Measurements from ENCODE around the gene ISCU.
"Not testable (repeated sequence)": the region's sequence is repeated elsewhere in the genome, so short reads cannot be mapped to it uniquely, and the experiment has no call there.

The ISCU gene

DNA sequence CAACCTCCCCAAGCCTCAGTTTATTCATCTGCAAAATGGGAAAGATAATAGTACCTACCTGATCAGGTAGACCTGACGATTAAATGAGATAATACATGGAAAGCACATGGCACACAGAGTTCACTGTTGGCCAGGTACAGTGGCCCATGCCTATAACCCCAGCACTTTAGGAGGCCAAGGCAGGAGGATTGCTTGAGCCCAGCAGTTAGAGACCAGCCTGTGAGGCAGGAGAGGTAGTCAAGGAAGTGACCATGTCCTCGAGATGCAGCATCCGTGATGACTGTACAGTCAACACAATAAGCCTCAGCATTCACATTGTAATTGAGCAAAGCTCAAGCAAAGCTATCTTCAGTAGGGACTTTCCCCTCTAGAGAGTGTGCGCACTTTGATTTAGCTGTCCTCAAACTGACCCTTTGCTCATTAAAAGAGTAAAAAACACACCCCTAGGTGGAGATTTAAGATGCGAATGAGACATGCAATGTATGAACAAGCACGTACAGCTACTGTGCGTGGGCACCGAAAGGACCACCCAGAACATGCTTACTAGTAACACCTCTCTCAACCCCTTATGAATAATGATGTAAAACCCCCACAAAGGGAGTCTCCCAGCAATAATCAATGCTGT lies 9.9 kb downstream of the ISCU start:
- DNase-seq, result no peak

DNA sequence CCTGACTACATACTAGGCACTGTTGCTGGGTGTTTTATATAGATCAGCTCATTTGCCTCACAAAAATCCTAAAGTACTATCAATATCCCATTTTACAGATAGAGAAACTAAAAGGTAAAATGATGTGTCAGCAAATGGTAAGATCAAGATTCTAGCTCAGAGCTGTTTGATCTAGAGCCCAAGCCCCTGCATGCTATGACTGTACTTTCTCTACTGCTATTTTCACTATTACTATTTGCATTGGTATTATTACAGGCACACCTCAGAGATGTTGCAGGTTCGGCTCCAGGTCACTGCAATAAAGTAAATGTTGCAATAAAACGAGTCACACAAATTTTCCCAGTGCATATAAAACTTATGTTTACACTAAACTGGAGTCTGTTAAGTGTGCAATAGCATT lies 10.9 kb downstream of the ISCU start:
- no peak for DNase-seq

DNA sequence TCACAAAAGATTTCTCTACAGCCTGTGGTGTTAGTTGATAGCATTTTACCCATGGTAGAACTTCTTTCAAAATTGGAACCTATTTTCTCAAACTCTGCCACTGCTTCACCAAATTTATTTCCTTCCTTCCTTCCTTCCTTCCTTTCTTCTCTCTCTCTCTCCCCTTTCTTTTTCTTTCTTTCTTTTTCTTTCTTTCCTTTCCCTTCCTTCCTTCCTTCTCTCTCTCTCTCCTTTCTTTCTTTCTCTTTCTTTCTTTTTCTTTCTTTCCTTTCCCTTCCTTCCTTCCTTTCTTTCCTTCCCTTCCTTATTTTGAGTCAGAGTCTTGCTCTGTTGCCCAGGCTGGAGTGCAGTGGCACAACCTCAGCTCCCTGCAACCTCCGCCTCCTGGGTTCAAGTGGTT lies 11.9 kb downstream of the ISCU start:
- DNase-seq, result not testable (repeated sequence)

DNA sequence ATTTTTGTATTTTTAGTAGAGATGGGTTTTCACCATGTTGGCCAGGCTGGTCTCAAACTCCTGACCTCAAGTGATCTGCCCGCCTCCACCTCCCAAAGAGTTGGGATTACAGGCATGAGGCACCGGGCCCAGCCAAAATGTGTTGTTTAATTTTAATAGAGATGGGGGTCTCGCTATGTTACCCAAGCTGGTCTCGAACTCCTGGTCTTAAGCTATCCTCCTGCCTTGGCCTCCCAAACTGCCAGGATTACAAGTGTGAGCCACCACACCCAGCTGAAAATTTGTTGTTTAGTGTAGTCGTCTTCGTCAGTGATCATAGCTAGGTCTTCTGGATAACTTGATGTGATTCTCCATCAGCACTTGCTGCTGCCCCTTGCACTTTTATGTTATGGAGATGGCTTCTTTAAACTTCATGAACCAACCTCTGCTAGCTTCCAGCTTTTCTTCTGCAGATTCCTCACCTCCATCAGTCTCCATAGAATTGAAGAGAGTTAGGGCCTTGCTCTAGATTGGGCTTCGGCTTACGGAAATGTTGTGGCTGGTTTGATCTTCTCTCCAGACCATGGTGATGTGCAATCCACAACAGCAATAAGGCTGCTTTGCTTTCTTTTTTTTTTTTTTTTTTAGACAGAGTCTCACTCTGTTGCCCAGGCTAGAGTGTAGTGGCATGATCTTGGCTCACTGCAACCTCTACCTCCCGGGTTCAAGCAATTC lies 13.0 kb downstream of the ISCU start:
- DNase-seq, result no peak

DNA sequence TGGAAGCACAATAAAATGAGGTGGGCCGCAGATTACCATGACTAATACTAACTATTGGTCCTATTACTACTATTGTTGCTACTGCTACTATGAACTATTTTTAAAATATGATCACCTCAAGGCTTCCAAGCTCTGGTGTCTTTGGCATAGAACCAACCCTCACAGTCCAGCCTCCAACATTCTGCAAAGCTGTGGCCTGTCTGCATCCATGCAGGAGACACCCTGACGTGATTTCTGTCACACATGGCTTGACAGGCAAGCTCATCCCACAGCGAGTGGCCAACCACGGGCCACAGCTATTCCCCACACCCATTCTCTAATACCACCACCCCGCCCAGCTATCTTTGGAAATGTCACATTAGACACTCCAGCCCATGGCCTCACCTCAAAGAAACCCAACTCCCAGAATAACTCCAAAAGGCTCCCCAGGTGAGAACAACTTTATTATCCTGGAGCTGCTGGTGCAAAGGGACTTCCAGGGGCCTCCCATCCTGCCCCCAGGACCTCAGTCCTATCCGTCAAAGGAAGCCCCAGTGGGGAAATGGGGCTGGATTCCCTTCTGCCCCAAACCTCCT lies 14.4 kb downstream of the ISCU start:
- DNase-seq, result no peak

DNA sequence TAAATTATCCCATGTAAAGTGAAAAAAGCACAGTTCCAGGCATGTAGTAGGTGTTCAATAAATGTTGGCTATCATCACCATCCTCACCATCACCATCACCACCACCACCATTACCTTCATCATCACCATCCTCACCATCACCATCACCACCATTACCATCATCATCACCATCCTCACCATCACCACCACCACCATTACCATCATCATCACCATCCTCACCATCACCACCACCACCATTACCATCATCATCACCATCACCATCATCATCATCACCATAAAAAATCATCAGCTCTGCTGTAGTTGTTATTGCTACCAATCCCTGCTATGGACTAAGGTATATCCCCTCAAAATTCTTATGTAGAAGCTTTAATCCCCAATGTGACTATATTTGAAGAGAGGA lies 15.1 kb downstream of the ISCU start:
- no peak for DNase-seq

DNA sequence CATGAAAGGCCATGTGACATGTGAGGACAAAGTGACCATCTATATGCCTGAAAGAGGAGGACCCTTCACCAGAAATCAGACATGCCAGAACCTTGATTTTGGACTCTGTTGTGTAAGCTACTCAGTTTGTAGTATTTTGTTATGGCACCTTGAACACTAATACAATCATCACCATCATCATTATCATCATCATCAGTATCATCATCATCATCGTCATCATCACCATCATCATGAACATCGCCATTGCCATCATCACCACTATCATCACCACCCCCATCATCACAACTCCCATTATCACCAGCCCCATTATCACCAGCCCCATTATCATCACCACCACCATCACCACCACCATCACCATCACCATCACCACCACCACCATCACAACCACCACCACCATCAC lies 15.9 kb downstream of the ISCU start:
- DNase-seq, result no peak

DNA sequence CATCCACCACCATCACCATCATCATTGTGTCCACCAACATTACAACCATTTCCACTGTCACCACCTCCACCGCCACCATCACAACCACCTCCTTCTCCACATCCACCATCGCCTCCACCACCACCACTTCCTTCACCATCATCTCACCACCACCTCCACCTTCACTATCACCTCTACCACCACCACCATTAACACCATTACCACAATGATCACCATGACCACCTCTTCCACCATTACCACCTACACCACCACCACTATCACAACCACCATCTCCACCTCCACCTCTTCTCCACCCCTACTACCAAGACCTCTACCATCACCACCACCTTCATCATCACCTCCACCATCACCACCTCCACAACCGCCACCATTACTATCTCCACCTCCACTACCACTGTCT lies 16.4 kb downstream of the ISCU start:
- DNase-seq, result no peak

DNA sequence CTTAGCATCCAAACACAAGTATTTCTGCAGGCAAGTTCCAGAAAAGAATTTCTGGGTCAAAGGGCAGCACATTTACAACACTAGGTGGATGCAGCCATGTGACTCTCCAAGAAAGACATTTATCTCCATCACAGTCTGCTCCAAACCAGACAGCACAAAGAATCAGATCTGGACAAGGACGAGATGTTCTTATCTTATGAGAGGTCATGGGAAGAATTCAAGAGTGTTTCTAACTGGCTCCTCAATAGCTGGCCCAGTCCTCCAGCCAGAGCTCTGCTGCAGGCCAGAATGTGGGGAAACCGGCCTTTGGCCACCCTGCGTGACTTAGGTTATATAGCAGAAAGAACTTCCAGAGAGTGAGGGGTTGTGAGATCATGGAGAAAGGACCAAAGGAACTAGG lies 18.1 kb downstream of the ISCU start:
- DNase-seq, result no peak

DNA sequence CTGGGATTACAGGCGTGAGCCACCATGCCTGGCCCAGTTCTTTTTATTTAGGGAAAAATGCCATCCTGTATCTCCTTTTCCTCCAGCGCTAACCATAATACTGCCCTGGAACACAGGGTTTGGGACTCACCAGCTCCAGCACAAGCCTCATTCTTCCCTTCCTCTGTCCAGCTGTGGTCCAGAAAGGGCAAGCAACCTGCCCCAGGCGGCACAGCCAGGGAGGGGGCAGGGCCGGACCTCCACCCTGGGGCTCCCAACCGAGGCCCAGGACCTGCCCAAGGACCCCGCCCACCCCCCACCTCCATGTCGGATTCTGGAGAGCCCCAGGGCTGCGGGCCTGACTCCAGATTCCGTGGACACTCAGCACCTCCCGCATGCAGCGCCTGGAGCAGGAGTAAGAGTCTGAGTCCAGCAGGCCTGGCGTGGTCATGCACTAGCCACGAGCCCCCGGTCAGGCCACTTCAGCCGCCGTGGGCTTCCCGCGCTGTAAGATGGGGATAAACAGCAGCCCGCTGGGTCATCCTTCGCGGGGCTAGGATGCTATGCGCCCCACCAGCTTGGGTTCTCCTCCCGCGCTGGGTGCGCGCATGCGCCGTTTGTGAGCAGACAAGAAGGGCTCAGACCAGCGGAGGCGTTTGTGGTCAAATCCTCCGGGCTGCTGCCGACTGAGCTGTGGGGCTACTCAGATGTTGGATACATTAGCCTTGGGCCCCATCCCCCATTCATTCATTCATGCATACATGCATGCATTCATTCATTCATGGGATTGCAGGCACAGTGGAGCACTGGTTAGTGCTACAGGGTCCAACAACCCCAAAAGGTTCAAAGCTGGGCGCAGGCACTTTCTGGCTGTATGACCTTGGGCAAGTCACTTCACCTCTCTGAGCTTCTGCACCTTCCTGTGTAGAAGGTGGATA lies 19.2 kb downstream of the ISCU start:
- DNase-seq, result no peak

DNA sequence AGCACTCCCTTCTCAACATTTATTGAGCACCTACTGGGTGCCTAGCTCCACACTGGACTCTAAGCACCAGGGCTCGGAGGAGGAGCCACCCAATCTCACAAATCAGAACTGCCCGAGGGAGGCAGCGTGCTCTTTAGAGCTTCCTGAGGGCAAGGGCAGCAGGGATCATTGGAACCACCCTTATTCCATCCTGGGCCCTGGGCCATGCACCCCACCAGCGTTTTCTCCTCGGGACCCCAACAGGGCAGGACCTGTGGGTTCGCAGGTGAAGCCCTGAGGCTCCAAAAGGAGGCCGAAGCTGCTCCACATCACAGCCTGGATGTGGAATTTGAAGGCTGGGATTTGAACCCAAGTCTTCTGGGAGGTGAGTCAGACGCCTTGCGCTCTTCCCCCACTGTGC lies 20.1 kb downstream of the ISCU start:
- DNase-seq, result no peak

DNA sequence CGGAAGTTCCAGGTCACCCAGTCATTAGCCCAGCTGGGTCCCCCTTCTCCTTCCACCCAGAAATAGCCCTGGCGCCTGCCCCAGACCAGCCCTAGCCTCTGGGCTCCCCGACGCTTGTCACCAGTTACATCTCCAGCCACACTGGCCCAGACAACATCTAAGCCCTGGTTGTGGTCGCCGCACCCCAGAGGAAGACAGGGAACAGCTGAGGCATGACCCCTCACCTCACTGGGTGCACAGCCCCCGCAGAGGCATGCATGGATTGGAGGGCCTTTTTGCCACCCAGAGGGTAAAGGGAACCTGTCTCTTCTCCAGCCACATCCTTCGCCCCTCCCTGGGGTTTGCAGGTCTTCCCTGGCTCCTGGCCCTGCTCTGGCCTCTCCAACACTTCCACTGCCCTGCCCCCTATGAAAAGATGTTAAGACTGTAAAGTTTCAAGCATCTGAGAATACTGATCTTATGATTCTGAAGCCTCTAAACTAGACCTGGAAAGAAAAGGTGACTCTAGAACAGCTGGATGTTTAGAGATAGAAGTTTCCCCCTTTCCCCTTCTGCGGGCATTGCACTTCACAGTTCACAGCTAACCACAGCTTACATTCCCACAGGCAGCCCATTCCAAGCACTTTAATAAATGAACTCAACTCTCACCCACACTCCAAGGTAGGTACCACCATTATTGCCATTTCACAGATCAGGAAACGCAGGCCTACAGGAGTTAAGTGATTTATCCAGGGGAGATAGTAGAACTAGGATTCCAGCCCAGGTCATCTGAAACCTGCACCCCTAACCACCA lies 20.8 kb downstream of the ISCU start:
- DNase-seq, result no peak

DNA sequence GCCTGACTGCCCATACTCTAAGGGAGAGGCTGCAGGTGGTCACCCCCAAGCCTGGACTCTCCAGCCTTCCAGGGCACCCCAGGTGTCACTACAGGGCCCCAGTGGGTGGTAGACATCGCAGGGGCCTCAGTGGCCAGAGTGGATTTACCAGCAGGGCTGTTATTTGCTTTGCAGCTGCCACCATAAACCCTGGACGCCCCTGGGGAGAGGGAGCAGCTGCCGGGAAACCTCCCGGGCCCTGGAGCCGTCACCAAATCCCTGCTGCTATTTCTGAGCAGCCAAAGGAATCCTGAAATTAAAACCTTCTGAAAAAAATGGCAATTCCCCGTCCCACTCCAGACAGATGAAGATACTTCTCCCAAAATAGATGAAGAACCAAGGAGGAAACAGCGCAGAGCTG lies 21.6 kb downstream of the ISCU start:
- no peak for DNase-seq

DNA sequence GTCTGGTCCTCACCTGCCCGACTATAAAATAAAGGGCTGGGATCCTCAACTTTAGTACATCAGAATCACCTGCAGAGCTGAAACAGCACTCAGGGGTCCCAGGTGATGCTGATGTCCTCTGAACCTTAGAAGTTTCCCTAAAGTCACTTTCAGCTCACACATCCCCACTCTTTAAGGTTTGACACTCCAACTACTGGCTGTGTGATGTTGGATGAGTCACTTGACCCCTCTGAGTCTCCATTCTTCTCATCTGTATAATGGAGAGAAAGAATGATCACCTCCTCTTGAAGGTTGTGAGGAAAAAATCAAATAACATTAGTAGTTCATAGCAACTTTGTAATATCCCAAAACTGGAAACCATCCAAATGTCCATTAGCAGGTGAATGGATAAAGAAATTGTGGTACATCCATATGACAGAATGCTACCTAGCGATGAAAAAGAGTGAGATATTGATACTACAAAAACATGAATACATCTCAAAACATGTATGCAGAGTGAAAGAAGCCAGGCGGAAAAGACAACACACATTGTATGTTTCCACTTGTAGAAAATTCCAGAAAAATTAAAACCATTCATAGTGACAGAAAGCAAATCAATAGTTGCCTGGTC lies 22.2 kb downstream of the ISCU start:
- no peak for DNase-seq

DNA sequence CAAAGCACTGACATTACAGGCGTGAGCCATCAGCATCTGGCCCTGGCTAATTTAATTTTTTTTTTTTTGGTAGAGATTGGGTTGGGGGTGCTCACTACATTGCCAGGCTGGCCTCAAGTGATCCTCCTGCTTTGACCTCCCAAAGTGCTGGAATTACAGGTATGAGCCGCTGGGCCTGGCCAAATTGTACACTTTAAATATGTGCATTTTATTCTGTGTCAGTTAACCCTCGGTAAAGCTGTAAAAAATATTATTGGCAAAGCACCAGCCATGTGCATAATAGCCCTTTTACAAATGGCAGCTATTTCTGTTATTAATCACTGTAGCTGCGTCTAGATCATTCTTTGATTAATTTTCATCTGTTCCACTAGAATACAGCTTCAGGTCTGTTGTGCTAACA lies 23.5 kb downstream of the ISCU start:
- DNase-seq, result no peak

DNA sequence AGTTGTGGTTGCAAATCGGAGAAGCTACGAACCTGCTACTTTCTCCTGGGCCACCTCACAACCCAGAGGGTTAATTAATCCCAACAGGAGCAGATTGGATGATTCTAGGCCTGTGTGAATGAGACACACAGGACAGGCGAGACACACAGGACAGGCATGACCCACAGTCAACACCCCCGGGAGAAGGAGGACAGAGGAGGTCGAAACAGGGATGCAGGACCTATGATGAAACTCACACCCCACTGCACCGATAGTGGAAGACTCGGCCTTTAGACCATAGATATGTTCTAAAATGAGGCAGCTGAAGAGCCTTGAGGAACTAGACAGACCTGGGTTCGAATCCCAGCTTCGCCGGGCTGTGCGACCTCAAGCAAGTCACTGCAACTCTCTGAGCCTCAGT lies 23.9 kb downstream of the ISCU start:
- DNase-seq, result no peak

DNA sequence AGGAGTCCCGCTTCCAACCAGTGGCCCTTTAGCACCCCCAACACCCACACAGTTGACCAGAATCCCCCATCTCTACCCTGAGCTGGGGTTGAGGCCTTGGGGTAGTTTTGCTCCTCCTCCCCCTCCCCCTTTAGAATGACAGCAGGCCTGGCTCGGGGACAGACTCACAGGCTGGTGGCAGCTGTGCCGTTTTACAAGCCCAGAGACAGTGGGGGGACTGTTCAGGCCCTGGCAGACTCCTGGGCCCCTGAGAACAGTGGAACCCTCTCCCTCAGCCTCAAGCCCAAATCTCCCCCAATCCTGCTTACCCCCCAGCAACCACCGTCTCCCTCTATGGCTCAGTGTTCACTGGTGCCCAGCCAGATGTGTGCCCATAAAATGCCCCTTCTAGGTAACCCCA lies 25.4 kb downstream of the ISCU start:
- DNase-seq, result no peak

DNA sequence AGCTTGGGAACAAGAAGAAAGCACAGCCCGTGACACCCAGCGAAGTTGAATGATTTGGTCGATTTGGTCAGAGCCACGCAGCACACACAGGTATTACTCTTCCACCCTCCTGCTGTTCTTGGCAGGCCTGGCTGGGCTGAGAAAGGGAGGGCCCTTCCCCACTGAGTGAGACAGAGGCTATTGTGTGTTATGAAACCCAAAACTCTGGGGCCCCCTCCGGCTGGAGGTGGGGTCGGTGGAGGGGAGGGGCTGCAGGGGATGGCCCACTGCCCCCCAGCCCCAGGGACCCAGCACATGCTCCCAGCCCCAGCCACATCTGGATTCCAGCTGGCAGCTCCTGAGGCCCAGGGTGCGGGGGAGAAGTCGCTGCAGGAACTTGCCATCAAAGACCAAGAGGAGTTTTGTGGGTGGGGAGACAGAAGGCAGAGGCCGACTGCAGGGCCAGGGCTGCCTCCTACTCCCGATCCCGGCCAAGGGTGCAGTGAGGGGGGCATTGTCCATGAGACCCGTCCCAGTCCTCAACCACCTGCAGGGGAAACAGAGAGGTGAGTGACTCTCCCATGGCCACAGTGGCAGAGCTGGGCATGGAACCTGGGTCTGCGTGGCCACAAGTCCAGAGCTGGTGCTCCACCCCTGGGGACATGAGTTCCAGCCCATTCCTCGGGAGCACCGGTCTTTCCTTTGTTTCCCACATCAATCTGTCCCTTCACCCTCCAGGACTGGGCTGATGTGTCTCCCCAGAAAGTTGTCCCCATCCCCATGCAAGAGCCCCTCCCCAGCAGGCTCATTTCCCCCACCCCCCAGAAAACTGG lies 26.8 kb downstream of the ISCU start:
- DNase-seq, result no peak

DNA sequence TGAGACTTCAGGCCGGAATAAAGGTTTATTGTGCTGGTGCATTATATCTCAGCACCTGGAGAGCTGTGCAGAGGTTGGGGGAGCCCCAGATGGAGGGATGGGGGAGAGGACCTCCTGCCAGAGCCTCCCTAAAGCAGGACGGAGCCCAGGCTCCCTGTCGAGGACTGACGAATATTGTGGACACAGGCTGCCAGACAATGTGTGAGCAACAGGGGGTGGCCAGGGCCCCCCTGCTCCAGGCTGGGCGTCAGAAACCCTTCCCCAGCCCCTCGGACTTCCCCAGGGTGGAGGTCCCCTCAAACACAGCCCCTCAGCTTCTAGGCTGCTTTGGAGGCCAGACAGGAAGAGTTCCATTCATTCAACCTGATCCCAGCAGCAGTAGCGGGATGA lies 27.4 kb downstream of the ISCU start:
- DNase-seq, result no peak

DNA sequence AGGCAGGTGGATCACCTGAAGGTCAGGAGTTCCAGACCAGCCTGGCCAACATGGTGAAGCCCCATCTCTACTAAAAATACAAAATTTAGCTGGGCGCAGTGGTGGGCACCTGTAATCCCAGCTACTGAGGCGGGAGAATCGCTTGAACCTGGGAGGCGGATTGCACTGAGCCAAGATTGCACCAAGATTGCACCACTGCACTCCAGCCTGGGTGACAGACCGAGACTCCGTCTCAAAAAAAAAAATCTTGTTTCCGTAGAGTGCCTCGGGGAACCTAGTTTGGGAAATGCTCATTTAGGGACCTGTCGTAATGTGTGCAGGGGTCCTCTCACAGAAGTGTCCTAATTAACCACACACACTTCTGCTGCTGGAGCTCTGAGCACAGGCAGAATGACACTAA lies 28.1 kb downstream of the ISCU start:
- DNase-seq, result not testable (repeated sequence)

DNA sequence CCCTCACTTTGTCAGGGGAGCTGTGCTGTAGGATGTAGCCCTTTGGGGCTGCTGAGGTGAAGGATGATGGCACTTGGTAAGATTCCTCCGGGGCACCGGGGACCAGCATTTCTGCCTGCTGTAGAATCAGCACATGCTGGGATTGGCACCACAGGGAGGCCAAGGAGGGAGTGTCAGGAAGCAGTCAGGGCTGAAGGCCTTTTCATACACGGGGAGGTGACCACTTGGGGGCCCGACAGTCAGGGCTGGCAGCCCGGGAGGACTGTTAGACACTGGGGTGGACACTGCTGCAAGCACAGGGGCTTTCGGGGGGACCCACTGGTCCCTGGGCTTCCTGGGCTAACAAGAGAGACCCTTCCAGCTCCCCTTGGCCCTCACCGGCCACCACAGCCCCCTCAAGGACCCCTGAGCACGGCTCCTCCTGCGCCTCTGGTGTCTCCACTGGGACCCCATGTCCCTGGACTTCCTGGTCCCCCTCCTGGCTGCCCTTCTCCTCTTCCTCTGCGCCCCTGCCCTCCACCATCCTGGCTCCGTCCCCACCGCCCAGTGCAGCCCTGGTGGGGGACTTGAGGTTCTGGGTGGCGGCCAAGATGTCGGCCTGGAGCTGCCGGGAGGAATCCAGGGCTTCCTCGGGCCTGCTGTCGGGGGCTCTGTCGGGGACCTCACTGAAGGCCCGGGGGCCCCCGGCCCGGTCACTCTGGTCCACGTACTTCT lies 29.0 kb downstream of the ISCU start:
- DNase-seq, result no peak
